HEK293T (cell line): ENCODE results near the gene LAGE3.

Experiments used
- FOXM1 ChIP-seq: fragments of 450-650 bp; IDR thresholded peaks from 2 replicates; pipeline ENCODE4 v1.6.1; 2017; ENCODE audit warnings: mild to moderate bottlenecking, borderline replicate concordance
- LEF1 ChIP-seq: fragments of 450-650 bp; IDR thresholded peaks from 2 replicates; pipeline ENCODE4 v1.6.1; 2017; ENCODE audit warnings: mild to moderate bottlenecking, borderline replicate concordance
- SP1 ChIP-seq: fragments of 450-650 bp; IDR thresholded peaks from 2 replicates; pipeline ENCODE4 v1.6.1; 2017

- no peak for TF ChIP-seq LEF1
- no peak for TF ChIP-seq FOXM1
- TF ChIP-seq SP1 = no peak
These were observed 5.4 kb downstream of the LAGE3 start for GRCh38 chrX:154473683-154474082.
